ENCODE results near the gene FZD2.
"Not testable (repeated sequence)": the region's sequence is repeated elsewhere in the genome, so short reads cannot be mapped to it uniquely, and the experiment has no call there.

The FZD2 gene

GRCh38 chr17:44556832-44557606, at the start of gene FZD2:
Gene FZD2, plus strand, starts transcription at chr17:44557484. Its CDS starts 205 bp downstream, at chr17:44557689.
- DNase-seq (ENCODE audit: low read depth) = peak; percentile 96

- DNase-seq (ENCODE audit: low read depth) = not testable (repeated sequence)
Measured at GRCh38 chr17:44511241-44512134, 45.8 kb upstream of the FZD2 start.

GRCh38 chr17:44518032-44518431, 39.3 kb upstream of the FZD2 start:
- peak; percentile 43 for DNase-seq (ENCODE audit: low read depth)

GRCh38 chr17:44522883-44523671, 34.2 kb upstream of the FZD2 start:
- peak; percentile 57 for DNase-seq (ENCODE audit: low read depth)

GRCh38 chr17:44523672-44523972, 33.7 kb upstream of the FZD2 start:
- no peak for DNase-seq (ENCODE audit: low read depth)

- no peak for DNase-seq (ENCODE audit: low read depth)
Measured at GRCh38 chr17:44527102-44527501, 30.2 kb upstream of the FZD2 start.

GRCh38 chr17:44527954-44528353, 29.3 kb upstream of the FZD2 start:
- no peak for DNase-seq (ENCODE audit: low read depth)

- no peak for DNase-seq (ENCODE audit: low read depth)
Measured at GRCh38 chr17:44529864-44530263, 27.4 kb upstream of the FZD2 start.

GRCh38 chr17:44530896-44531418, 26.3 kb upstream of the FZD2 start:
- no peak for DNase-seq (ENCODE audit: low read depth)

- peak; percentile 78 for DNase-seq (ENCODE audit: low read depth)
Measured at GRCh38 chr17:44533533-44534246, 23.6 kb upstream of the FZD2 start.

- no peak for DNase-seq (ENCODE audit: low read depth)
Measured at GRCh38 chr17:44536090-44536953, 21.0 kb upstream of the FZD2 start.

- DNase-seq (ENCODE audit: low read depth) = not testable (repeated sequence)
Measured at GRCh38 chr17:44537922-44538321, 19.4 kb upstream of the FZD2 start.

- no peak for DNase-seq (ENCODE audit: low read depth)
Measured at GRCh38 chr17:44539673-44540072, 17.6 kb upstream of the FZD2 start.

- no peak for DNase-seq (ENCODE audit: low read depth)
Measured at GRCh38 chr17:44540246-44541084, 16.8 kb upstream of the FZD2 start.

GRCh38 chr17:44541884-44542581, 15.3 kb upstream of the FZD2 start:
- no peak for DNase-seq (ENCODE audit: low read depth)

- peak; percentile 66 for DNase-seq (ENCODE audit: low read depth)
Measured at GRCh38 chr17:44543213-44543904, 13.9 kb upstream of the FZD2 start.

GRCh38 chr17:44543905-44544523, 13.3 kb upstream of the FZD2 start:
- DNase-seq (ENCODE audit: low read depth) = no peak

Measured in fibroblast of gingiva (primary cell).